DOHH2 (cell line): ENCODE data around the gene HSDL2.

Experiments used
- H3F3A ChIP-seq: fragments of 200-600 bp; sonication (generic), shearing (Covaris generic); 2 replicates; pipeline ENCODE4 v1.6.0; 2016; ENCODE audit warnings: antibody characterized with exemption, mild to moderate bottlenecking; ENCODE audit not compliant: control insufficient read depth, insufficient read depth
- H3K27ac ChIP-seq: fragments of 200-600 bp; sonication (generic); 2 replicates; pipeline ENCODE4 v1.5.1; 2014; ENCODE audit warnings: low read depth, mild to moderate bottlenecking, low read length, moderate library complexity
- H3K27me3 ChIP-seq: fragments of 200-600 bp; sonication (generic); 2 replicates; pipeline ENCODE4 v1.6.1; 2014; ENCODE audit warnings: mild to moderate bottlenecking, low read length, mixed read lengths; ENCODE audit not compliant: control insufficient read depth
- H3K36me3 ChIP-seq: fragments of 200-600 bp; sonication (generic); 2 replicates; pipeline ENCODE4 v1.6.1; 2014; ENCODE audit warnings: mild to moderate bottlenecking, low read length, moderate library complexity, mixed read lengths; ENCODE audit not compliant: control insufficient read depth
- H3K4me1 ChIP-seq: fragments of 200-600 bp; sonication (generic); 2 replicates; pipeline ENCODE4 v1.6.1; 2014; ENCODE audit warnings: mild to moderate bottlenecking, low read length, mixed read lengths; ENCODE audit not compliant: control insufficient read depth
- H3K4me2 ChIP-seq: fragments of 200-600 bp; sonication (generic); 2 replicates; pipeline ENCODE4 v1.6.0; 2014; ENCODE audit warnings: mild to moderate bottlenecking, low read length, moderate library complexity
- H3K4me3 ChIP-seq: fragments of 200-600 bp; sonication (generic); 2 replicates; pipeline ENCODE4 v1.5.1; 2014; ENCODE audit warnings: mild to moderate bottlenecking, low read length, mixed read lengths
- H3K79me2 ChIP-seq: fragments of 200-600 bp; sonication (generic); 2 replicates; pipeline ENCODE4 v1.6.1; 2014; ENCODE audit warnings: mild to moderate bottlenecking, low read length, mixed read lengths; ENCODE audit not compliant: control insufficient read depth
- H3K9me2 ChIP-seq: fragments of 200-600 bp; sonication (generic); replicated peaks from 2 replicates; pipeline ENCODE4 v1.6.1; 2014; ENCODE audit warnings: mild to moderate bottlenecking, low read length, mixed read lengths; ENCODE audit not compliant: control insufficient read depth
- H3K9me3 ChIP-seq: fragments of 200-600 bp; sonication (generic); 2 replicates; pipeline ENCODE4 v1.6.1; 2014; ENCODE audit warnings: antibody characterized with exemption, low read length, mixed read lengths; ENCODE audit not compliant: control insufficient read depth, insufficient read depth
- H4K20me1 ChIP-seq: fragments of 200-600 bp; sonication (generic); 2 replicates; pipeline ENCODE4 v1.6.0; 2014; ENCODE audit warnings: low read depth, mild to moderate bottlenecking, antibody characterized with exemption, low read length, moderate library complexity; ENCODE audit not compliant: control insufficient read depth, insufficient read depth
- EZH2phosphoT487 ChIP-seq: fragments of 200-600 bp; sonication (generic); IDR thresholded peaks from 2 replicates; pipeline ENCODE4 v1.6.1; 2017; ENCODE audit warnings: borderline replicate concordance, mild to moderate bottlenecking, antibody characterized with exemption, low read length, moderate library complexity, mixed read lengths
- TF ChIP-seq, protein P1 (sequence below): fragments of 200-600 bp; sonication (generic); IDR thresholded peaks from one replicate; pipeline ENCODE4 v1.5.1; 2014; ENCODE audit warnings: antibody characterized with exemption, mild to moderate bottlenecking, low read depth, low read length; ENCODE audit not compliant: poor library complexity, severe bottlenecking

The HSDL2 gene

DNA sequence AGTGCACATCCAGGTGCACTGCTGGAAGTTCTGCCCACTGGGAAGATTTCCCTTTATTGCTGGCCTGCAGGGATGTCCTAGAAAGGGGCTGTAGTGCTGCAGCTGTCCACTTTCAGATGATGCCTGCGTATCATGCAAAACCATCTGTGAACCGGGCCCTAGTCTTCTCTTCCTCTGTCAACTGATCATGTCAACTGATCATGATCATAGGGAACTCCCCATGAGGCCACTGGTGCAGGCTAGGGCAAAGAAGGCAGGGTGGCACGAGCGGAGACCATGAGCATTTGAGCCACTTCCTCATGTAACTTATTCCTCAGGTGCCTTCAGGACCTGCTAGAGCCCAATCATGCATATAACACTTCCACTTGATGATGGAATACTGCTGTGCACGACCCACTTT, 4.5 kb upstream of the HSDL2 start:
- Histone ChIP-seq H3K79me2 (peaks cover 7% of the 10 kb centered on the region), H3K4me1 (peaks cover 18% of the 10 kb centered on the region), H3K27ac (no peak overlapping the region), H3K4me2 (no peak overlapping the region), H3K4me3 (no peak overlapping the region), H3K27me3 (no peaks in the 10 kb centered on the region), H3F3A (no peaks in the 10 kb centered on the region), H3K9me3 (no peaks in the 10 kb centered on the region), H3K9me2 (no peaks in the 10 kb centered on the region), H3K36me3 (peaks cover 3% of the 10 kb centered on the region; the same call in 1 of the 2 replicates), H4K20me1 (no peaks in the 10 kb centered on the region)
- TF ChIP-seq EZH2phosphoT487, result no peak
- TF ChIP-seq, protein P1, sequence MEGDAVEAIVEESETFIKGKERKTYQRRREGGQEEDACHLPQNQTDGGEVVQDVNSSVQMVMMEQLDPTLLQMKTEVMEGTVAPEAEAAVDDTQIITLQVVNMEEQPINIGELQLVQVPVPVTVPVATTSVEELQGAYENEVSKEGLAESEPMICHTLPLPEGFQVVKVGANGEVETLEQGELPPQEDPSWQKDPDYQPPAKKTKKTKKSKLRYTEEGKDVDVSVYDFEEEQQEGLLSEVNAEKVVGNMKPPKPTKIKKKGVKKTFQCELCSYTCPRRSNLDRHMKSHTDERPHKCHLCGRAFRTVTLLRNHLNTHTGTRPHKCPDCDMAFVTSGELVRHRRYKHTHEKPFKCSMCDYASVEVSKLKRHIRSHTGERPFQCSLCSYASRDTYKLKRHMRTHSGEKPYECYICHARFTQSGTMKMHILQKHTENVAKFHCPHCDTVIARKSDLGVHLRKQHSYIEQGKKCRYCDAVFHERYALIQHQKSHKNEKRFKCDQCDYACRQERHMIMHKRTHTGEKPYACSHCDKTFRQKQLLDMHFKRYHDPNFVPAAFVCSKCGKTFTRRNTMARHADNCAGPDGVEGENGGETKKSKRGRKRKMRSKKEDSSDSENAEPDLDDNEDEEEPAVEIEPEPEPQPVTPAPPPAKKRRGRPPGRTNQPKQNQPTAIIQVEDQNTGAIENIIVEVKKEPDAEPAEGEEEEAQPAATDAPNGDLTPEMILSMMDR, result no peak

DNA sequence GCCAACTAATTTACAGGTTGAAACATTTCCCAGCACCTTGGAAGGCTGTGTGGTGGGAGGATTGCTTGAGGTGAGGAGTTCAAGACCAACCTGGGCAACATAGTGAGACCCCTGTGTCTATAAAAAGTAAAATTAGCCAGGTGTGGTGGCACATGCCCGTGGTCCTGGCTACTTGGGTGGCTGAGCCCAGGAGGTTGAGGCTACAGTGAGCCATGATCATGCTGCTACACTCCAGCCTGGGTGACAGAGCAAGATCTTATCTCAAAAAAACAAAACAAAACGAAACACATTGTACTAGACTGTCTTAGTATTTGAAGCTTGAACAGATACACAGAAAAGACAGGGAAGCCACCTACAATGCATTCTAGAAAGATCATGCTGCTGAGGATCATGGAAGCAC, 2.8 kb upstream of the HSDL2 start:
- TF ChIP-seq, protein P1, result no peak
- TF ChIP-seq EZH2phosphoT487, result no peak
- H3K4me3 ChIP-seq, result no peak overlapping the region; the same call in 1 of the 2 replicates

DNA sequence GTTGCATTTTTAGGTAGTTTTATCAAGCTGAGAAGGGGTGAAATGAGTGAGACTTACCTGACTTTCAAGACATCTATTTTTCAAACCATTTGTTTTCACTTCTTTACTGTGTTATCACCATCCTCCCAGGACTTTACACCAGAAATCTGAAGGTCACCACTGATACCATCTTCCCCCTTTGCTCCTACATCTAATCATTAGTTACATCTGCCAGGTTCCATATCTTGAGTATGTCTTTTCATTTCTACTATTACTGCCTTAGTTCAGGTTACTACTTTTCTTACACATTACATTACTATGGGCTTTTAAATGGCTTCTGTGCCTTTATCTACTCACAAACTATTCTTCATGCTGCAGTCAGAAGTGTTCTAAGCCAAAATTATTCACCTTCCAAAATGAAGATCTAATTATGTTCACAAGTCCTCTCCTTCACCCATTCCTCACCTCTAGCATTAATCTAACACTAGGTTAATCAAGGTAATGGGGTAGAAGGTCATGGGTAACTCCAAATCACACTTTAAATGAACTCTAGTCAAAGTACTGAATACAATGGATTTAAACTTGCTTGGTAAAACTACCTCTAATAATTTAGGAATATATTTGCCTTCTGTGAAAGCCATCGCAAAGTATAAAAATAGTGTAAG, 2.1 kb upstream of the HSDL2 start:
- H3K27ac ChIP-seq, result no peak overlapping the region

More for the DNA sequence above, 2.8 kb upstream of the HSDL2 start:
- Histone ChIP-seq H3K36me3 (peaks cover 3% of the 10 kb centered on the region; the same call in 1 of the 2 replicates), H3K4me2 (peak overlapping the region; percentile 97), H4K20me1 (no peaks in the 10 kb centered on the region), H3K4me1 (peaks cover 34% of the 10 kb centered on the region), H3K27ac (no peak overlapping the region), H3K9me3 (no peaks in the 10 kb centered on the region), H3K9me2 (no peaks in the 10 kb centered on the region), H3K27me3 (no peaks in the 10 kb centered on the region), H3F3A (peaks cover 4% of the 10 kb centered on the region; the same call in 1 of the 2 replicates), H3K79me2 (peaks cover 21% of the 10 kb centered on the region)

More for the DNA sequence above, 2.1 kb upstream of the HSDL2 start:
- TF ChIP-seq EZH2phosphoT487, result no peak
- TF ChIP-seq, protein P1, result no peak
- H3K9me2 ChIP-seq, result no peaks in the 10 kb centered on the region
- peaks cover 3% of the 10 kb centered on the region; the same call in 1 of the 2 replicates for H3K36me3 ChIP-seq
- no peaks in the 10 kb centered on the region for H3K9me3 ChIP-seq
- H3K27me3 ChIP-seq, result no peaks in the 10 kb centered on the region
- peaks cover 23% of the 10 kb centered on the region for H3K79me2 ChIP-seq
- H3K4me3 ChIP-seq, result peak overlapping the region; percentile 81
- H3K4me1 ChIP-seq, result peaks cover 41% of the 10 kb centered on the region
- H4K20me1 ChIP-seq, result no peaks in the 10 kb centered on the region
- peaks cover 6% of the 10 kb centered on the region for H3F3A ChIP-seq
- peak overlapping the region; percentile 97 for H3K4me2 ChIP-seq
